Measurements from ENCODE around the gene SYPL1. TPM values are rescaled to one million over a fixed set of nuclear protein-coding genes. Genes with fewer than 3 reads are reported as not detected.

SYPL1 gene
- total RNA-seq, 1 donor from 2014 or later, result 59.7 TPM

DNA sequence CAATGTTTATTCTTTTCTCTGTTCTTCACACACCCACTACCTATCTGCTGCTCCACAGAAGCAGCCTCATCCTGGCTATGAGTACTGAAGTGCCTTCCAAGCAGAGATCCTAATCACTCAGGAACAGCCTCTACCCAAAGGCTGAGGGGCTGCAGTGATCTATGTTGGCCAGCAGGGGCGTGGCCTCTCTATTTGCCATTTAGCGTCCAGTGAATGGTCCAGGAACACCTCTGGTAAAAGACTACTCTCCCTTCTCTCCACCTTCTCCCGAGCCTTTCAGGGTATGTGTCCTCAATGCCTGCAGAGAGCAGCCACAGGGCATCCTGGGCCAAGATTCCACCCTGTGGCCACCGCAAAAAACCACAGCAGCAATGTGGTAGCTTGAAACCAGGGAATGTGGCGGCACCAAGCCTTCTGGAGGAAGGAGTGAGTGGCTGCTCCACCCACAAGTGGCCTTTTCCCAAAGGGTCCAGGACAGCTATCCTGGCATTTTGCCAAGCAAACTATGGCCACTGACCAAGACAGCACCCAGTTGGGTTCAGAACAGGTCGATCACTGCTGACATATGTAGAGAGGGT lies 70.9 kb downstream of the SYPL1 start:
- H3K9ac ChIP-seq (ENCODE audit: low read length), result no peak overlapping the region
- no peak overlapping the region for H3K27ac Mint-ChIP-seq (ENCODE audit: unreplicated experiment)
- FAIRE-seq, result no peak
- TF ChIP-seq, protein P1, sequence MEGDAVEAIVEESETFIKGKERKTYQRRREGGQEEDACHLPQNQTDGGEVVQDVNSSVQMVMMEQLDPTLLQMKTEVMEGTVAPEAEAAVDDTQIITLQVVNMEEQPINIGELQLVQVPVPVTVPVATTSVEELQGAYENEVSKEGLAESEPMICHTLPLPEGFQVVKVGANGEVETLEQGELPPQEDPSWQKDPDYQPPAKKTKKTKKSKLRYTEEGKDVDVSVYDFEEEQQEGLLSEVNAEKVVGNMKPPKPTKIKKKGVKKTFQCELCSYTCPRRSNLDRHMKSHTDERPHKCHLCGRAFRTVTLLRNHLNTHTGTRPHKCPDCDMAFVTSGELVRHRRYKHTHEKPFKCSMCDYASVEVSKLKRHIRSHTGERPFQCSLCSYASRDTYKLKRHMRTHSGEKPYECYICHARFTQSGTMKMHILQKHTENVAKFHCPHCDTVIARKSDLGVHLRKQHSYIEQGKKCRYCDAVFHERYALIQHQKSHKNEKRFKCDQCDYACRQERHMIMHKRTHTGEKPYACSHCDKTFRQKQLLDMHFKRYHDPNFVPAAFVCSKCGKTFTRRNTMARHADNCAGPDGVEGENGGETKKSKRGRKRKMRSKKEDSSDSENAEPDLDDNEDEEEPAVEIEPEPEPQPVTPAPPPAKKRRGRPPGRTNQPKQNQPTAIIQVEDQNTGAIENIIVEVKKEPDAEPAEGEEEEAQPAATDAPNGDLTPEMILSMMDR (IDR thresholded peaks at IDR 0.05; ENCODE audit: insufficient read depth, low read depth, low read length), result peak; percentile 70
- no peak for TF ChIP-seq EZH2 (IDR thresholded peaks at IDR 0.05; ENCODE audit: insufficient read depth, low read length)
- H3K4me3 Mint-ChIP-seq (ENCODE audit: unreplicated experiment), result no peak overlapping the region
- no peak overlapping the region for H3K4me3 ChIP-seq (ENCODE audit: insufficient read depth, low read depth, low read length)
- H3K4me2 ChIP-seq (ENCODE audit: low read length), result no peak overlapping the region
- H3K27me3 Mint-ChIP-seq (ENCODE audit: low read depth, unreplicated experiment), result peaks cover 40% of the 10 kb centered on the region
- no peaks in the 10 kb centered on the region for H3K36me3 ChIP-seq (ENCODE audit: insufficient read depth, low read length)
- H2AFZ ChIP-seq (ENCODE audit: low read depth, low read length), result no peak overlapping the region
- no peaks in the 10 kb centered on the region for H4K20me1 ChIP-seq (ENCODE audit: insufficient read depth, low read length)
- DNase-seq (ENCODE audit: low read depth), result no peak
- no peaks in the 10 kb centered on the region for H3K79me2 ChIP-seq (ENCODE audit: insufficient read depth, low read length)
- peaks cover 29% of the 10 kb centered on the region for H3K27me3 ChIP-seq (ENCODE audit: insufficient read depth, low read length)
- no peaks in the 10 kb centered on the region for H3K4me1 Mint-ChIP-seq (ENCODE audit: low read depth, unreplicated experiment)
- no peak overlapping the region for H3K27ac ChIP-seq (ENCODE audit: low read depth, low read length)
- no peaks in the 10 kb centered on the region for H3K9me3 Mint-ChIP-seq (ENCODE audit: unreplicated experiment)
- H3K9me3 ChIP-seq (ENCODE audit: insufficient read depth, low read depth, low read length), result no peaks in the 10 kb centered on the region
- no peaks in the 10 kb centered on the region for H3K36me3 Mint-ChIP-seq (ENCODE audit: low read depth, unreplicated experiment)
- H3K4me1 ChIP-seq (ENCODE audit: insufficient read depth, low read length), result peaks cover 4% of the 10 kb centered on the region

Other genes with a start within 250 kb of the SYPL1 start
- 7.1 and 7.6 TPM in 2 replicates for gene ATXN7L1, start 235.7 kb downstream of the SYPL1 start, total RNA-seq
- gene CDHR3, start 149.0 kb downstream of the SYPL1 start, total RNA-seq, result 1.8 and 3.1 TPM in 2 replicates
- 42.3 and 52.1 TPM in 2 replicates for gene NAMPT, start 172.7 kb upstream of the SYPL1 start, total RNA-seq

Data from astrocyte (in vitro differentiated cells and primary cell).